Measurements from ENCODE around the gene ACTR5.

DNA sequence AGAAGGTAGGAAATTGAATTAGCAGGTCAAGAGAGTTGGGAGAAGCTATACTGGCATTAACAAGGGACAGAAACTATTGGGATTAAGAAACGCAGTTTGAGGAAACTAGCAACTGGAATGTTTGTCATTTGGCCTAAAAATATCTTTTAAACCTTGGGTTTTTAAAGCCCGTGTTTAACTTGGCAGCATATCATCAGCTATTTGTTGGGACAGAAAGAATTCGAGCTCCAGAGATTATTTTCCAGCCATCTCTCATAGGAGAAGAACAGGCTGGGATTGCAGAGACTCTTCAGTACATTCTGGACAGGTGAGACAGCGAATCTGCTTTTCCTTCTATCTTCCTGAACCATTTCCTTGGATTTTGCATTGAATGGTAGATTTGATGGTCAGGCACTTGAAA lies 17.8 kb downstream of the ACTR5 start:
- TF ChIP-seq, protein P1, sequence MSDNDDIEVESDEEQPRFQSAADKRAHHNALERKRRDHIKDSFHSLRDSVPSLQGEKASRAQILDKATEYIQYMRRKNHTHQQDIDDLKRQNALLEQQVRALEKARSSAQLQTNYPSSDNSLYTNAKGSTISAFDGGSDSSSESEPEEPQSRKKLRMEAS (IDR thresholded peaks at IDR 0.05; ENCODE audit: low read depth): no peak
- TF ChIP-seq TAF1 (IDR thresholded peaks at IDR 0.05; ENCODE audit: borderline replicate concordance, low read depth, low read length) (no peak), EP300 (IDR thresholded peaks at IDR 0.05; ENCODE audit: borderline replicate concordance in 1 of 2, low read depth in 1 of 2, low read length in 1 of 2) (no peak), EZH2phosphoT487 (IDR thresholded peaks at IDR 0.05; ENCODE audit: borderline replicate concordance, low read depth) (no peak), RAD21 (IDR thresholded peaks at IDR 0.05; ENCODE audit: low read length) (no peak), ELF1 (IDR thresholded peaks at IDR 0.05) (no peak), GABPA (IDR thresholded peaks at IDR 0.05; ENCODE audit: low read depth) (no peak), YY1 (IDR thresholded peaks at IDR 0.05; ENCODE audit: low read depth) (no peak), POLR2AphosphoS5 (IDR thresholded peaks at IDR 0.05; ENCODE audit: low read depth, low read length) (no peak), FOXJ3 (CRISPR knock-in tag; IDR thresholded peaks at IDR 0.05) (no peak), TEAD4 (IDR thresholded peaks at IDR 0.05; ENCODE audit: borderline replicate concordance, insufficient read depth) (no peak)
- TF ChIP-seq, protein P2, sequence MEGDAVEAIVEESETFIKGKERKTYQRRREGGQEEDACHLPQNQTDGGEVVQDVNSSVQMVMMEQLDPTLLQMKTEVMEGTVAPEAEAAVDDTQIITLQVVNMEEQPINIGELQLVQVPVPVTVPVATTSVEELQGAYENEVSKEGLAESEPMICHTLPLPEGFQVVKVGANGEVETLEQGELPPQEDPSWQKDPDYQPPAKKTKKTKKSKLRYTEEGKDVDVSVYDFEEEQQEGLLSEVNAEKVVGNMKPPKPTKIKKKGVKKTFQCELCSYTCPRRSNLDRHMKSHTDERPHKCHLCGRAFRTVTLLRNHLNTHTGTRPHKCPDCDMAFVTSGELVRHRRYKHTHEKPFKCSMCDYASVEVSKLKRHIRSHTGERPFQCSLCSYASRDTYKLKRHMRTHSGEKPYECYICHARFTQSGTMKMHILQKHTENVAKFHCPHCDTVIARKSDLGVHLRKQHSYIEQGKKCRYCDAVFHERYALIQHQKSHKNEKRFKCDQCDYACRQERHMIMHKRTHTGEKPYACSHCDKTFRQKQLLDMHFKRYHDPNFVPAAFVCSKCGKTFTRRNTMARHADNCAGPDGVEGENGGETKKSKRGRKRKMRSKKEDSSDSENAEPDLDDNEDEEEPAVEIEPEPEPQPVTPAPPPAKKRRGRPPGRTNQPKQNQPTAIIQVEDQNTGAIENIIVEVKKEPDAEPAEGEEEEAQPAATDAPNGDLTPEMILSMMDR (IDR thresholded peaks at IDR 0.05): no peak
- TF ChIP-seq, protein P3, sequence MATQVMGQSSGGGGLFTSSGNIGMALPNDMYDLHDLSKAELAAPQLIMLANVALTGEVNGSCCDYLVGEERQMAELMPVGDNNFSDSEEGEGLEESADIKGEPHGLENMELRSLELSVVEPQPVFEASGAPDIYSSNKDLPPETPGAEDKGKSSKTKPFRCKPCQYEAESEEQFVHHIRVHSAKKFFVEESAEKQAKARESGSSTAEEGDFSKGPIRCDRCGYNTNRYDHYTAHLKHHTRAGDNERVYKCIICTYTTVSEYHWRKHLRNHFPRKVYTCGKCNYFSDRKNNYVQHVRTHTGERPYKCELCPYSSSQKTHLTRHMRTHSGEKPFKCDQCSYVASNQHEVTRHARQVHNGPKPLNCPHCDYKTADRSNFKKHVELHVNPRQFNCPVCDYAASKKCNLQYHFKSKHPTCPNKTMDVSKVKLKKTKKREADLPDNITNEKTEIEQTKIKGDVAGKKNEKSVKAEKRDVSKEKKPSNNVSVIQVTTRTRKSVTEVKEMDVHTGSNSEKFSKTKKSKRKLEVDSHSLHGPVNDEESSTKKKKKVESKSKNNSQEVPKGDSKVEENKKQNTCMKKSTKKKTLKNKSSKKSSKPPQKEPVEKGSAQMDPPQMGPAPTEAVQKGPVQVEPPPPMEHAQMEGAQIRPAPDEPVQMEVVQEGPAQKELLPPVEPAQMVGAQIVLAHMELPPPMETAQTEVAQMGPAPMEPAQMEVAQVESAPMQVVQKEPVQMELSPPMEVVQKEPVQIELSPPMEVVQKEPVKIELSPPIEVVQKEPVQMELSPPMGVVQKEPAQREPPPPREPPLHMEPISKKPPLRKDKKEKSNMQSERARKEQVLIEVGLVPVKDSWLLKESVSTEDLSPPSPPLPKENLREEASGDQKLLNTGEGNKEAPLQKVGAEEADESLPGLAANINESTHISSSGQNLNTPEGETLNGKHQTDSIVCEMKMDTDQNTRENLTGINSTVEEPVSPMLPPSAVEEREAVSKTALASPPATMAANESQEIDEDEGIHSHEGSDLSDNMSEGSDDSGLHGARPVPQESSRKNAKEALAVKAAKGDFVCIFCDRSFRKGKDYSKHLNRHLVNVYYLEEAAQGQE (IDR thresholded peaks at IDR 0.05; ENCODE audit: low read depth, low read length): no peak
- TF ChIP-seq, protein P4, sequence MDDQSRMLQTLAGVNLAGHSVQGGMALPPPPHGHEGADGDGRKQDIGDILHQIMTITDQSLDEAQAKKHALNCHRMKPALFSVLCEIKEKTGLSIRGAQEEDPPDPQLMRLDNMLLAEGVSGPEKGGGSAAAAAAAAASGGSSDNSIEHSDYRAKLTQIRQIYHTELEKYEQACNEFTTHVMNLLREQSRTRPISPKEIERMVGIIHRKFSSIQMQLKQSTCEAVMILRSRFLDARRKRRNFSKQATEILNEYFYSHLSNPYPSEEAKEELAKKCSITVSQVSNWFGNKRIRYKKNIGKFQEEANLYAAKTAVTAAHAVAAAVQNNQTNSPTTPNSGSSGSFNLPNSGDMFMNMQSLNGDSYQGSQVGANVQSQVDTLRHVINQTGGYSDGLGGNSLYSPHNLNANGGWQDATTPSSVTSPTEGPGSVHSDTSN (IDR thresholded peaks at IDR 0.05): no peak

All from SK-N-SH (cell line).